ENCODE data around the gene KCNJ14. TPM values are rescaled to one million over a fixed set of nuclear protein-coding genes. Genes with fewer than 3 reads are reported as not detected.
"Not testable (repeated sequence)": the region's sequence is repeated elsewhere in the genome, so short reads cannot be mapped to it uniquely, and the experiment has no call there.

Gene KCNJ14
- total RNA-seq, 1 donor from 2014 or later = 0.27 TPM

GRCh38 chr19:48487544-48487943 is 32.2 kb downstream of the KCNJ14 start:
- H3K4me3 ChIP-seq = no peak overlapping the region
- H3K36me3 ChIP-seq = no peaks in the 10 kb centered on the region
- H3K4me1 ChIP-seq = peaks cover 31% of the 10 kb centered on the region
- peaks cover 6% of the 10 kb centered on the region for H3K27me3 ChIP-seq (ENCODE audit: low read depth)
- intact Hi-C loops (cut with micrococcal nuclease) = no loop called here
- peak overlapping the region; percentile 80 for H3K27ac ChIP-seq (replicated peaks)
- H3K9me3 ChIP-seq (replicated peaks) = no peaks in the 10 kb centered on the region
- TF ChIP-seq CTCF (IDR thresholded peaks at IDR 0.05; ENCODE audit: borderline replicate concordance) = no peak
- no peak for DNase-seq

- H3K36me3 ChIP-seq = no peaks in the 10 kb centered on the region
- H3K4me1 ChIP-seq = peaks cover 31% of the 10 kb centered on the region
- no peak overlapping the region for H3K4me3 ChIP-seq
- peak; percentile 68 for DNase-seq
- peak overlapping the region; percentile 80 for H3K27ac ChIP-seq (replicated peaks)
- no peaks in the 10 kb centered on the region for H3K9me3 ChIP-seq (replicated peaks)
- intact Hi-C loops (cut with micrococcal nuclease) = no loop called here
- no peak for TF ChIP-seq CTCF (IDR thresholded peaks at IDR 0.05; ENCODE audit: borderline replicate concordance)
- H3K27me3 ChIP-seq (ENCODE audit: low read depth) = peaks cover 6% of the 10 kb centered on the region
These were observed 32.6 kb downstream of the KCNJ14 start for GRCh38 chr19:48487948-48488347.

- H3K4me3 ChIP-seq; H3K36me3 ChIP-seq; DNase-seq; H3K9me3 ChIP-seq (replicated peaks); H3K27me3 ChIP-seq (ENCODE audit: low read depth); intact Hi-C loops (cut with micrococcal nuclease): not testable (repeated sequence)
- Histone ChIP-seq H3K4me1 (peaks cover 31% of the 10 kb centered on the region), H3K27ac (replicated peaks) (peak overlapping the region; percentile 80)
These were observed 33.1 kb downstream of the KCNJ14 start for GRCh38 chr19:48488478-48488877.

- DNase-seq = peak; percentile 73
- H3K27ac ChIP-seq (replicated peaks) = no peak overlapping the region
- H3K27me3 ChIP-seq (ENCODE audit: low read depth) = peaks cover 6% of the 10 kb centered on the region
- H3K4me1 ChIP-seq = peaks cover 39% of the 10 kb centered on the region
- no peaks in the 10 kb centered on the region for H3K36me3 ChIP-seq
- no peaks in the 10 kb centered on the region for H3K9me3 ChIP-seq (replicated peaks)
- TF ChIP-seq CTCF (IDR thresholded peaks at IDR 0.05; ENCODE audit: borderline replicate concordance) = peak; percentile 98
- intact Hi-C loops (cut with micrococcal nuclease) = loop anchor here (5.0 kb wide), 1 partner anchor 93 kb away; no protein-coding TSS in a partner anchor
- H3K4me3 ChIP-seq = no peak overlapping the region
These were observed 34.3 kb downstream of the KCNJ14 start for GRCh38 chr19:48489608-48490216.

- H3K4me3 ChIP-seq = peak overlapping the region; percentile 23
- no peaks in the 10 kb centered on the region for H3K36me3 ChIP-seq
- intact Hi-C loops (cut with micrococcal nuclease) = loop anchor here (5.0 kb wide), 1 partner anchor 91 kb away; no protein-coding TSS in a partner anchor
- no peak for DNase-seq
- H3K4me1 ChIP-seq = peaks cover 39% of the 10 kb centered on the region
- H3K9me3 ChIP-seq (replicated peaks) = no peaks in the 10 kb centered on the region
- no peak overlapping the region for H3K27ac ChIP-seq (replicated peaks)
- TF ChIP-seq CTCF (IDR thresholded peaks at IDR 0.05; ENCODE audit: borderline replicate concordance) = no peak
- peaks cover 6% of the 10 kb centered on the region for H3K27me3 ChIP-seq (ENCODE audit: low read depth)
These were observed 35.8 kb downstream of the KCNJ14 start for GRCh38 chr19:48490981-48491792.

GRCh38 chr19:48491793-48492123 is 36.4 kb downstream of the KCNJ14 start:
- peaks cover 39% of the 10 kb centered on the region for H3K4me1 ChIP-seq
- intact Hi-C loops (cut with micrococcal nuclease) = loop anchor here (5.0 kb wide), 1 partner anchor 91 kb away; no protein-coding TSS in a partner anchor
- no peaks in the 10 kb centered on the region for H3K9me3 ChIP-seq (replicated peaks)
- H3K27ac ChIP-seq (replicated peaks) = no peak overlapping the region
- no peaks in the 10 kb centered on the region for H3K36me3 ChIP-seq
- no peak for TF ChIP-seq CTCF (IDR thresholded peaks at IDR 0.05; ENCODE audit: borderline replicate concordance)
- peak overlapping the region; percentile 23 for H3K4me3 ChIP-seq
- DNase-seq = no peak
- peaks cover 6% of the 10 kb centered on the region for H3K27me3 ChIP-seq (ENCODE audit: low read depth)
